Peyer's patch (tissue), 4 donors: ENCODE measurements around the gene CLEC4D.

Source experiments
- POLR2A ChIP-seq, 2 donors: fragments of 450-650 bp; IDR thresholded peaks; one replicate each; pipeline ENCODE4 v1.5.1; 2017; ENCODE audit warnings: antibody characterized with exemption in 2 of 2, mild to moderate bottlenecking in 2 of 2, moderate library complexity in 2 of 2
- TF ChIP-seq, protein P1 (sequence below), 6 experiments: fragments of 450-650 bp in 4 of 6; fragments of 200-600 bp in 2 of 6; sonication (generic) in 1 of 6; IDR thresholded peaks; one replicate each; pipeline ENCODE4 v1.5.1; 2017 to 2019; ENCODE audit warnings: antibody characterized with exemption in 6 of 6, mild to moderate bottlenecking in 3 of 6, moderate library complexity in 1 of 6

DNA sequence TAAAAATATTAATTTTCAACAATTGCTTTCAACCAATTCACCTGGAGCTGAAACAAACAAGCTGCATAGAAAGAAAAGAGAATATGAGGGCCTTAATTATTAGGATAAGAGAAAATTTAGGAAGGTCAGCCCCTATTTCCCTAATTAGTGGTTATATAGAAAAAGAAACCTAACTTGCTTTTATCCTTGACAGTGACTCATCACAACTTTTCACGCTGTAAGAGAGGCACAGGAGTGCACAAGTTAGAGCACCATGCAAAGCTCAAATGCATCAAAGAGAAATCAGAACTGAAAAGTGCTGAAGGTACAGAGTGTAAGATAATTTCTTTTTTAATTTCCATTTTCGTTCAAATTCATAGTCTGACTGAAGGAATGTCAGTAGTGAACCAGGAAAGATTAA, 4.7 kb downstream of the CLEC4D start:
- TF ChIP-seq, protein P1, sequence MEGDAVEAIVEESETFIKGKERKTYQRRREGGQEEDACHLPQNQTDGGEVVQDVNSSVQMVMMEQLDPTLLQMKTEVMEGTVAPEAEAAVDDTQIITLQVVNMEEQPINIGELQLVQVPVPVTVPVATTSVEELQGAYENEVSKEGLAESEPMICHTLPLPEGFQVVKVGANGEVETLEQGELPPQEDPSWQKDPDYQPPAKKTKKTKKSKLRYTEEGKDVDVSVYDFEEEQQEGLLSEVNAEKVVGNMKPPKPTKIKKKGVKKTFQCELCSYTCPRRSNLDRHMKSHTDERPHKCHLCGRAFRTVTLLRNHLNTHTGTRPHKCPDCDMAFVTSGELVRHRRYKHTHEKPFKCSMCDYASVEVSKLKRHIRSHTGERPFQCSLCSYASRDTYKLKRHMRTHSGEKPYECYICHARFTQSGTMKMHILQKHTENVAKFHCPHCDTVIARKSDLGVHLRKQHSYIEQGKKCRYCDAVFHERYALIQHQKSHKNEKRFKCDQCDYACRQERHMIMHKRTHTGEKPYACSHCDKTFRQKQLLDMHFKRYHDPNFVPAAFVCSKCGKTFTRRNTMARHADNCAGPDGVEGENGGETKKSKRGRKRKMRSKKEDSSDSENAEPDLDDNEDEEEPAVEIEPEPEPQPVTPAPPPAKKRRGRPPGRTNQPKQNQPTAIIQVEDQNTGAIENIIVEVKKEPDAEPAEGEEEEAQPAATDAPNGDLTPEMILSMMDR (IDR thresholded peaks at IDR 0.05) = no peak
- TF ChIP-seq POLR2A (IDR thresholded peaks at IDR 0.05) = no peak
